MM.1S (cell line): ENCODE data around the gene CERS6.

ENCODE experiments used
- EZH2phosphoT487 ChIP-seq: fragments of 300-600 bp; sonication (generic); IDR thresholded peaks from 2 replicates; pipeline ENCODE4 v1.6.1; 2018; ENCODE audit warnings: antibody characterized with exemption, low read length
- TF ChIP-seq, protein P1 (sequence below): fragments of 300-600 bp; sonication (generic); IDR thresholded peaks from 2 replicates; pipeline ENCODE4 v1.5.1; 2016; ENCODE audit warnings: antibody characterized with exemption, low read length, mixed read lengths

DNA sequence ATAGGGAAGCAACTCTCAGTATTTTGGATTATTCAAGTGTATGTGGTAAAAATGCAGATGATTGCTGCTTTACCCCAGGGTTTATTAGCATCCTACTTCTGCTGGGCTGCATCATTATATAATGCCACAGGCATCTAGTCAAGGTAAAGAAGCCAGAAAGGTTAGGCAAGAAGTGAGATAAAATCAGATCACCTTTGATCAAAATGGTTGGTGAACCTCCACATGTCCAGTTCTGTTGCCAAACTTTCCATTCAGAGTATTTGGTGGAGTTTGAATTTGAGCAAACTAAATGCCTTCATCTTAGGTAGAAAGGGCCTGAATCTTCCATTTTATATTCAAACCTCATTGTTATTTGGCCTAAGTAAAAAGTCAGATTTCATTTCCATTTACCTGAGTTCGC lies 316.6 kb downstream of the CERS6 start:
- TF ChIP-seq, protein P1, sequence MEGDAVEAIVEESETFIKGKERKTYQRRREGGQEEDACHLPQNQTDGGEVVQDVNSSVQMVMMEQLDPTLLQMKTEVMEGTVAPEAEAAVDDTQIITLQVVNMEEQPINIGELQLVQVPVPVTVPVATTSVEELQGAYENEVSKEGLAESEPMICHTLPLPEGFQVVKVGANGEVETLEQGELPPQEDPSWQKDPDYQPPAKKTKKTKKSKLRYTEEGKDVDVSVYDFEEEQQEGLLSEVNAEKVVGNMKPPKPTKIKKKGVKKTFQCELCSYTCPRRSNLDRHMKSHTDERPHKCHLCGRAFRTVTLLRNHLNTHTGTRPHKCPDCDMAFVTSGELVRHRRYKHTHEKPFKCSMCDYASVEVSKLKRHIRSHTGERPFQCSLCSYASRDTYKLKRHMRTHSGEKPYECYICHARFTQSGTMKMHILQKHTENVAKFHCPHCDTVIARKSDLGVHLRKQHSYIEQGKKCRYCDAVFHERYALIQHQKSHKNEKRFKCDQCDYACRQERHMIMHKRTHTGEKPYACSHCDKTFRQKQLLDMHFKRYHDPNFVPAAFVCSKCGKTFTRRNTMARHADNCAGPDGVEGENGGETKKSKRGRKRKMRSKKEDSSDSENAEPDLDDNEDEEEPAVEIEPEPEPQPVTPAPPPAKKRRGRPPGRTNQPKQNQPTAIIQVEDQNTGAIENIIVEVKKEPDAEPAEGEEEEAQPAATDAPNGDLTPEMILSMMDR = no peak
- no peak for TF ChIP-seq EZH2phosphoT487
